Caco-2 (cell line): Measurements from ENCODE around the gene ZNF630. TPM values are rescaled to one million over a fixed set of nuclear protein-coding genes. Genes with fewer than 3 reads are reported as not detected.
A peak's percentile ranks its signal among the peaks of the same experiment; 100 is the strongest.
"Not testable (repeated sequence)": the region's sequence is repeated elsewhere in the genome, so short reads cannot be mapped to it uniquely, and the experiment has no call there.

Experiments used
- BruUV-seq: library from RNA; stranded (reverse); fragments of 400-500 nt; replicated peaks from 2 replicates; lab custom pipeline; 2021; lab: Mats Ljungman, UMichigan
- CTCF ChIA-PET: fragments of 300-600 bp; sonication (Branson Sonifier 250); formaldehyde crosslinking; loops from one replicate; lab custom pipeline; 2022; ENCODE audit warnings: antibody characterized with exemption; lab: Charles Lee
- POLR2A ChIA-PET: fragments of 300-600 bp; sonication (Branson Sonifier 250); formaldehyde crosslinking; loops from one replicate; lab custom pipeline; 2022; ENCODE audit warnings: antibody characterized with exemption; lab: Charles Lee
- DNase-seq, 2 experiments: peaks; one replicate each; pipeline versions ENCODE4 v3.0.0 to v3.0.0-alpha.2; 2020 to 2022
- H3K27me3 ChIP-seq: replicated peaks from 2 replicates; pipeline ENCODE4 v1.6.0; 2011; ENCODE audit warnings: low read length; ENCODE audit not compliant: control insufficient read depth, insufficient read depth
- H3K36me3 ChIP-seq: 2 replicates; pipeline ENCODE4 v1.5.1; 2011; ENCODE audit warnings: low read length; ENCODE audit not compliant: control insufficient read depth, insufficient read depth
- H3K4me1 ChIP-seq: fragments of 250-450 bp; sonication (Bioruptor Pico); 2 replicates; pipeline ENCODE4 v1.5.1; 2020; ENCODE audit warnings: mild to moderate bottlenecking
- H3K4me3 ChIP-seq: 2 replicates; pipeline ENCODE4 v1.5.1; 2011; ENCODE audit warnings: low read depth, mild to moderate bottlenecking, control low read depth, low read length
- H3K9me3 ChIP-seq: fragments of 250-450 bp; sonication (Bioruptor Pico); 2 replicates; pipeline ENCODE4 v1.5.1; 2020; ENCODE audit warnings: mild to moderate bottlenecking, moderate library complexity
- H3K27ac Mint-ChIP-seq: one replicate; pipeline ENCODE4 v1.8.0; 2022; ENCODE audit warnings: mixed read lengths; ENCODE audit not compliant: unreplicated experiment
- H3K27me3 Mint-ChIP-seq: one replicate; pipeline ENCODE4 v1.8.0; 2022; ENCODE audit warnings: mixed read lengths; ENCODE audit not compliant: insufficient read depth, unreplicated experiment
- H3K36me3 Mint-ChIP-seq: one replicate; pipeline ENCODE4 v1.8.0; 2022; ENCODE audit warnings: mild to moderate bottlenecking, mixed read lengths; ENCODE audit not compliant: insufficient read depth, unreplicated experiment
- H3K4me1 Mint-ChIP-seq: one replicate; pipeline ENCODE4 v1.8.0; 2022; ENCODE audit warnings: low read depth, mixed read lengths; ENCODE audit not compliant: unreplicated experiment
- H3K4me3 Mint-ChIP-seq: one replicate; pipeline ENCODE4 v1.8.0; 2022; ENCODE audit warnings: mild to moderate bottlenecking, moderate library complexity, mixed read lengths; ENCODE audit not compliant: unreplicated experiment
- H3K9me3 Mint-ChIP-seq: one replicate; pipeline ENCODE4 v1.8.0; 2022; ENCODE audit warnings: mixed read lengths; ENCODE audit not compliant: unreplicated experiment
- CTCF ChIP-seq, 2 experiments: fragments of 200-600 bp in 1 of 2; IDR thresholded peaks; 1 replicate in 1 of 2; 2 replicates in 1 of 2; pipeline versions ENCODE4 v1.5.1 to v1.8.0; 2011 to 2022; ENCODE audit warnings: antibody characterized with exemption in 1 of 2, control low read depth in 1 of 2, inconsistent platforms in 1 of 2, low read depth in 1 of 2, low read length in 1 of 2, mild to moderate bottlenecking in 1 of 2, moderate library complexity in 1 of 2; ENCODE audit not compliant: insufficient read depth in 1 of 2, severe bottlenecking in 1 of 2, unreplicated experiment in 1 of 2
- intact Hi-C: fragments of 100-400 bp; cut with micrococcal nuclease; formaldehyde crosslinking; loops from one replicate; pipeline ENCODE4 v1.10.0; 2022; ENCODE audit not compliant: unreplicated experiment
- total RNA-seq: library from RNA; stranded (reverse); gene quantifications from 2 replicates; pipeline ENCODE4 v1.2.3, GENCODE V29; 2022

Gene ZNF630
- total RNA-seq, 1 experiment from 2014 or later, result 2.7 TPM

- H3K27ac Mint-ChIP-seq, result no peak overlapping the region
- intact Hi-C loops, result loop anchor here (10.0 kb wide), 1 partner anchor 58 kb away; no protein-coding TSS in a partner anchor
- CTCF ChIA-PET, result no interaction called here
Measured at GRCh38 chrX:48022738-48023137, 48.7 kb downstream of the ZNF630 start.

GRCh38 chrX:48022100-48022499, 49.3 kb downstream of the ZNF630 start:
- BruUV-seq, result no TSS peak
- no peaks in the 10 kb centered on the region for H3K36me3 ChIP-seq
- H3K9me3 ChIP-seq, result no peaks in the 10 kb centered on the region
- peaks cover 6% of the 10 kb centered on the region for H3K4me1 Mint-ChIP-seq
- no peaks in the 10 kb centered on the region for H3K4me1 ChIP-seq
- H3K27ac Mint-ChIP-seq, result no peak overlapping the region
- H3K9me3 Mint-ChIP-seq, result no peaks in the 10 kb centered on the region
- H3K36me3 Mint-ChIP-seq, result peaks cover 6% of the 10 kb centered on the region
- H3K27me3 ChIP-seq, result no peaks in the 10 kb centered on the region
- intact Hi-C loops, result loop anchor here (10.0 kb wide), 1 partner anchor 57 kb away; no protein-coding TSS in a partner anchor
- ChIA-PET POLR2A (no interaction called here), CTCF (no interaction called here)
- TF ChIP-seq CTCF (IDR thresholded peaks at IDR 0.05; ENCODE audit: insufficient read depth in 1 of 2, low read depth in 1 of 2, low read length in 1 of 2, severe bottlenecking in 1 of 2, unreplicated experiment in 1 of 2), result no peak
- H3K4me3 Mint-ChIP-seq, result no peak overlapping the region
- no peaks in the 10 kb centered on the region for H3K27me3 Mint-ChIP-seq
- H3K4me3 ChIP-seq, result no peak overlapping the region
- DNase-seq, result no peak

More at GRCh38 chrX:48022738-48023137, 48.7 kb downstream of the ZNF630 start:
- DNase-seq, result no peak
- Histone ChIP-seq H3K9me3 (no peaks in the 10 kb centered on the region), H3K36me3 (no peaks in the 10 kb centered on the region), H3K4me3 (no peak overlapping the region), H3K27me3 (no peaks in the 10 kb centered on the region), H3K4me1 (no peaks in the 10 kb centered on the region)
- TF ChIP-seq CTCF (IDR thresholded peaks at IDR 0.05; ENCODE audit: insufficient read depth in 1 of 2, low read depth in 1 of 2, low read length in 1 of 2, severe bottlenecking in 1 of 2, unreplicated experiment in 1 of 2), result no peak
- Mint-ChIP-seq H3K4me3 (no peak overlapping the region), H3K4me1 (peaks cover 6% of the 10 kb centered on the region), H3K27me3 (no peaks in the 10 kb centered on the region), H3K9me3 (no peaks in the 10 kb centered on the region), H3K36me3 (peaks cover 6% of the 10 kb centered on the region)
- POLR2A ChIA-PET, result no interaction called here
- no TSS peak for BruUV-seq

- H3K9me3 Mint-ChIP-seq, result no peaks in the 10 kb centered on the region
- no peaks in the 10 kb centered on the region for H3K36me3 ChIP-seq
- no peaks in the 10 kb centered on the region for H3K27me3 ChIP-seq
- H3K4me3 Mint-ChIP-seq, result peak overlapping the region; percentile 82
- H3K36me3 Mint-ChIP-seq, result peaks cover 6% of the 10 kb centered on the region
- H3K27ac Mint-ChIP-seq, result peak overlapping the region; percentile 98
- intact Hi-C loops, result loop anchor here (10.0 kb wide), 1 partner anchor 56 kb away; no protein-coding TSS in a partner anchor
- peaks cover 6% of the 10 kb centered on the region for H3K4me1 Mint-ChIP-seq
- H3K27me3 Mint-ChIP-seq, result no peaks in the 10 kb centered on the region
- H3K9me3 ChIP-seq, result no peaks in the 10 kb centered on the region
- DNase-seq, result peak; percentile 80 to 81
- no peaks in the 10 kb centered on the region for H3K4me1 ChIP-seq
- CTCF ChIA-PET, result no interaction called here
- no peak for TF ChIP-seq CTCF (IDR thresholded peaks at IDR 0.05; ENCODE audit: insufficient read depth in 1 of 2, low read depth in 1 of 2, low read length in 1 of 2, severe bottlenecking in 1 of 2, unreplicated experiment in 1 of 2)
- POLR2A ChIA-PET, result no interaction called here
- BruUV-seq, result no TSS peak
- H3K4me3 ChIP-seq, result peak overlapping the region; percentile 63
Measured at GRCh38 chrX:48021026-48021900, 50.2 kb downstream of the ZNF630 start.

- H3K9me3 ChIP-seq, POLR2A ChIA-PET, CTCF ChIA-PET, H3K27me3 Mint-ChIP-seq, H3K36me3 ChIP-seq, DNase-seq, H3K4me3 Mint-ChIP-seq, H3K9me3 Mint-ChIP-seq, H3K4me1 ChIP-seq, H3K27me3 ChIP-seq, H3K4me3 ChIP-seq, H3K4me1 Mint-ChIP-seq, BruUV-seq, H3K36me3 Mint-ChIP-seq: not testable (repeated sequence)
- intact Hi-C loops, result loop anchor here (10.0 kb wide), 1 partner anchor 56 kb away; no protein-coding TSS in a partner anchor
- peak overlapping the region; percentile 98 for H3K27ac Mint-ChIP-seq
Measured at GRCh38 chrX:48020472-48020871, 51.0 kb downstream of the ZNF630 start.
